HG02852 (cell line): Measurements from ENCODE around the gene ZNF467.
A peak's percentile ranks its signal among the peaks of the same experiment; 100 is the strongest.

Source experiments
- ATAC-seq: cut with Tn5 transposase; IDR thresholded peaks from one replicate; pipeline ENCODE4 v1.9.1; 2021; ENCODE audit warnings: mild to moderate bottlenecking, moderate library complexity; ENCODE audit not compliant: unreplicated experiment

ZNF467 gene

GRCh38 chr7:149772241-149772955 lies 990 bp downstream of the ZNF467 start:
- ATAC-seq, result no peak

GRCh38 chr7:149771720-149772240 lies 1.6 kb downstream of the ZNF467 start:
- peak; percentile 96 for ATAC-seq

GRCh38 chr7:149770728-149771636 lies 2.4 kb downstream of the ZNF467 start:
- peak; percentile 14 for ATAC-seq

GRCh38 chr7:149769915-149770314 lies 3.5 kb downstream of the ZNF467 start:
- ATAC-seq, result no peak

GRCh38 chr7:149768931-149769330 lies 4.5 kb downstream of the ZNF467 start:
- no peak for ATAC-seq

- ATAC-seq, result no peak
Observed at GRCh38 chr7:149767068-149767467, 6.3 kb downstream of the ZNF467 start.

- no peak for ATAC-seq
Observed at GRCh38 chr7:149766135-149766675, 7.2 kb downstream of the ZNF467 start.

GRCh38 chr7:149765399-149766121 lies 7.8 kb downstream of the ZNF467 start:
- no peak for ATAC-seq

GRCh38 chr7:149764481-149765398 lies 8.6 kb downstream of the ZNF467 start:
- no peak for ATAC-seq

- no peak for ATAC-seq
Observed at GRCh38 chr7:149763563-149764240, 9.7 kb downstream of the ZNF467 start.

- no peak for ATAC-seq
Observed at GRCh38 chr7:149762610-149763009, 10.8 kb downstream of the ZNF467 start.

- ATAC-seq, result no peak
Observed at GRCh38 chr7:149762089-149762488, 11.3 kb downstream of the ZNF467 start.

- no peak for ATAC-seq
Observed at GRCh38 chr7:149761307-149761706, 12.1 kb downstream of the ZNF467 start.

GRCh38 chr7:149760538-149760937 lies 12.8 kb downstream of the ZNF467 start:
- ATAC-seq, result no peak

- ATAC-seq, result no peak
Observed at GRCh38 chr7:149759093-149759860, 14.1 kb downstream of the ZNF467 start.

GRCh38 chr7:149753375-149754233 lies 19.8 kb downstream of the ZNF467 start:
- no peak for ATAC-seq

- ATAC-seq, result no peak
Observed at GRCh38 chr7:149752646-149753045, 20.7 kb downstream of the ZNF467 start.
